PFSK-1 (cell line): ENCODE measurements around the gene ZNF652.

ENCODE experiments used
- POLR2AphosphoS5 ChIP-seq: IDR thresholded peaks from 2 replicates; pipeline ENCODE4 v1.6.1; 2012; ENCODE audit warnings: low read depth, mild to moderate bottlenecking, control low read depth, low read length, moderate library complexity
- TAF1 ChIP-seq: IDR thresholded peaks from 2 replicates; pipeline ENCODE4 v1.6.1; 2012; ENCODE audit warnings: low read length, control low read depth, borderline replicate concordance; ENCODE audit not compliant: insufficient read depth

GRCh38 chr17:49363251-49363650 lies 1.2 kb upstream of the ZNF652 start:
- TF ChIP-seq TAF1 (no peak), POLR2AphosphoS5 (no peak)
